HAP-1 (cell line): ENCODE data around the gene HOXB2.
"Not testable (repeated sequence)": the region's sequence is repeated elsewhere in the genome, so short reads cannot be mapped to it uniquely, and the experiment has no call there.

Experiments used
- DNase-seq, 2 experiments: peaks; one replicate each; pipeline ENCODE4 v3.0.0-alpha.2; 2016 to 2020; ENCODE audit warnings: low spot score in 2 of 2
- H3K27me3 ChIP-seq: fragments of 250-450 bp; sonication (Bioruptor Pico); 2 replicates; pipeline ENCODE4 v1.5.1; 2020; ENCODE audit warnings: low read depth, mild to moderate bottlenecking, moderate library complexity
- H3K36me3 ChIP-seq: fragments of 250-450 bp; sonication (Bioruptor Pico); replicated peaks from 2 replicates; pipeline ENCODE4 v1.5.1; 2020; ENCODE audit warnings: mild to moderate bottlenecking
- H3K4me1 ChIP-seq: fragments of 250-450 bp; sonication (Bioruptor Pico); 2 replicates; pipeline ENCODE4 v1.5.1; 2020; ENCODE audit warnings: mild to moderate bottlenecking
- H3K4me3 ChIP-seq: fragments of 250-450 bp; sonication (Bioruptor Pico); 2 replicates; pipeline ENCODE4 v1.5.1; 2020; ENCODE audit warnings: mild to moderate bottlenecking, moderate library complexity
- H3K9me3 ChIP-seq: fragments of 250-450 bp; sonication (Bioruptor Pico); 2 replicates; pipeline ENCODE4 v1.5.1; 2020; ENCODE audit warnings: mild to moderate bottlenecking, moderate library complexity
- in situ Hi-C: fragments of 300-500 bp; cut with MboI; formaldehyde crosslinking; loops from 3 replicates; pipeline ENCODE4 v1.14.3; 2020; ENCODE audit warnings: low sequenced_read_pairs, inconsistent platforms, mixed read lengths

Gene HOXB2

GRCh38 chr17:48509708-48510107, 35.2 kb downstream of the HOXB2 start:
- in situ Hi-C loops, H3K9me3 ChIP-seq, H3K4me3 ChIP-seq, H3K36me3 ChIP-seq, DNase-seq, H3K4me1 ChIP-seq: not testable (repeated sequence)
- H3K27me3 ChIP-seq, result peaks cover 20% of the 10 kb centered on the region

GRCh38 chr17:48506246-48506645, 38.7 kb downstream of the HOXB2 start:
- no peak for DNase-seq
- in situ Hi-C loops, result no loop called here
- Histone ChIP-seq H3K9me3 (no peaks in the 10 kb centered on the region), H3K4me1 (no peaks in the 10 kb centered on the region), H3K36me3 (no peaks in the 10 kb centered on the region), H3K4me3 (no peak overlapping the region), H3K27me3 (no peaks in the 10 kb centered on the region)

GRCh38 chr17:48505788-48506187, 39.1 kb downstream of the HOXB2 start:
- DNase-seq, result no peak
- H3K4me3 ChIP-seq, result no peak overlapping the region
- H3K36me3 ChIP-seq, result no peaks in the 10 kb centered on the region
- in situ Hi-C loops, result no loop called here
- H3K9me3 ChIP-seq, result no peaks in the 10 kb centered on the region
- no peaks in the 10 kb centered on the region for H3K27me3 ChIP-seq
- H3K4me1 ChIP-seq, result no peaks in the 10 kb centered on the region

GRCh38 chr17:48504953-48505352, 40.0 kb downstream of the HOXB2 start:
- in situ Hi-C loops, result no loop called here

GRCh38 chr17:48503747-48504146, 41.2 kb downstream of the HOXB2 start:
- in situ Hi-C loops, result no loop called here
- Histone ChIP-seq H3K9me3 (no peaks in the 10 kb centered on the region), H3K4me1 (no peaks in the 10 kb centered on the region), H3K4me3 (no peak overlapping the region), H3K36me3 (no peaks in the 10 kb centered on the region), H3K27me3 (no peaks in the 10 kb centered on the region)
- DNase-seq, result no peak

More at GRCh38 chr17:48504953-48505352, 40.0 kb downstream of the HOXB2 start:
- no peaks in the 10 kb centered on the region for H3K27me3 ChIP-seq
- no peaks in the 10 kb centered on the region for H3K9me3 ChIP-seq
- H3K36me3 ChIP-seq, result no peaks in the 10 kb centered on the region
- no peak overlapping the region for H3K4me3 ChIP-seq
- DNase-seq, result no peak
- H3K4me1 ChIP-seq, result no peaks in the 10 kb centered on the region

GRCh38 chr17:48502901-48503300, 42.0 kb downstream of the HOXB2 start:
- in situ Hi-C loops, result no loop called here

GRCh38 chr17:48502312-48502711, 42.6 kb downstream of the HOXB2 start:
- no peaks in the 10 kb centered on the region for H3K9me3 ChIP-seq
- no peak overlapping the region for H3K4me3 ChIP-seq
- H3K36me3 ChIP-seq, result no peaks in the 10 kb centered on the region
- no peaks in the 10 kb centered on the region for H3K4me1 ChIP-seq
- DNase-seq, result no peak
- no peaks in the 10 kb centered on the region for H3K27me3 ChIP-seq
- in situ Hi-C loops, result no loop called here

More at GRCh38 chr17:48502901-48503300, 42.0 kb downstream of the HOXB2 start:
- Histone ChIP-seq H3K36me3 (no peaks in the 10 kb centered on the region), H3K4me3 (no peak overlapping the region), H3K4me1 (no peaks in the 10 kb centered on the region), H3K9me3 (no peaks in the 10 kb centered on the region), H3K27me3 (no peaks in the 10 kb centered on the region)
- DNase-seq, result no peak

- Histone ChIP-seq H3K4me3 (no peak overlapping the region), H3K27me3 (no peaks in the 10 kb centered on the region), H3K36me3 (no peaks in the 10 kb centered on the region), H3K9me3 (no peaks in the 10 kb centered on the region), H3K4me1 (no peaks in the 10 kb centered on the region)
- in situ Hi-C loops, result no loop called here
- DNase-seq, result no peak
Measured at GRCh38 chr17:48500435-48501426, 44.2 kb downstream of the HOXB2 start.

GRCh38 chr17:48499735-48500434, 45.0 kb downstream of the HOXB2 start:
- DNase-seq, result no peak
- in situ Hi-C loops, result no loop called here
- Histone ChIP-seq H3K27me3 (no peaks in the 10 kb centered on the region), H3K9me3 (no peaks in the 10 kb centered on the region), H3K4me1 (no peaks in the 10 kb centered on the region), H3K36me3 (no peaks in the 10 kb centered on the region), H3K4me3 (no peak overlapping the region)

GRCh38 chr17:48499248-48499647, 45.7 kb downstream of the HOXB2 start:
- H3K4me3 ChIP-seq, result no peak overlapping the region
- in situ Hi-C loops, result no loop called here
- no peaks in the 10 kb centered on the region for H3K4me1 ChIP-seq
- no peak for DNase-seq
- no peaks in the 10 kb centered on the region for H3K36me3 ChIP-seq
- H3K9me3 ChIP-seq, result no peaks in the 10 kb centered on the region
- H3K27me3 ChIP-seq, result no peaks in the 10 kb centered on the region

- in situ Hi-C loops, result no loop called here
- DNase-seq, result no peak
- Histone ChIP-seq H3K27me3 (no peaks in the 10 kb centered on the region), H3K36me3 (no peaks in the 10 kb centered on the region), H3K9me3 (no peaks in the 10 kb centered on the region), H3K4me1 (no peaks in the 10 kb centered on the region), H3K4me3 (no peak overlapping the region)
Measured at GRCh38 chr17:48498164-48498850, 46.6 kb downstream of the HOXB2 start.

GRCh38 chr17:48497103-48497502, 47.8 kb downstream of the HOXB2 start:
- in situ Hi-C loops, result no loop called here
- Histone ChIP-seq H3K4me1 (peaks cover 2% of the 10 kb centered on the region; the same call in 1 of the 2 replicates), H3K36me3 (no peaks in the 10 kb centered on the region), H3K27me3 (no peaks in the 10 kb centered on the region), H3K4me3 (no peak overlapping the region), H3K9me3 (no peaks in the 10 kb centered on the region)
- DNase-seq, result no peak

- H3K4me1 ChIP-seq, result peaks cover 5% of the 10 kb centered on the region; the same call in 1 of the 2 replicates
- H3K27me3 ChIP-seq, result no peaks in the 10 kb centered on the region; the same call in 1 of the 2 replicates
- DNase-seq, result no peak
- no peaks in the 10 kb centered on the region for H3K9me3 ChIP-seq
- H3K4me3 ChIP-seq, result no peak overlapping the region
- in situ Hi-C loops, result no loop called here
- H3K36me3 ChIP-seq, result no peaks in the 10 kb centered on the region
Measured at GRCh38 chr17:48494335-48494734, 50.6 kb downstream of the HOXB2 start.
